ENCODE data around the gene DEFB121. TPM values are rescaled to one million over a fixed set of nuclear protein-coding genes. Genes with fewer than 3 reads are reported as not detected.
"Not testable (repeated sequence)": the region's sequence is repeated elsewhere in the genome, so short reads cannot be mapped to it uniquely, and the experiment has no call there.

Gene DEFB121
- total and polyA plus RNA-seq, 10 of the 15 experiments (the other 5 are each of a cell fraction or from before 2014, with no cell fraction given), result not detected

DNA sequence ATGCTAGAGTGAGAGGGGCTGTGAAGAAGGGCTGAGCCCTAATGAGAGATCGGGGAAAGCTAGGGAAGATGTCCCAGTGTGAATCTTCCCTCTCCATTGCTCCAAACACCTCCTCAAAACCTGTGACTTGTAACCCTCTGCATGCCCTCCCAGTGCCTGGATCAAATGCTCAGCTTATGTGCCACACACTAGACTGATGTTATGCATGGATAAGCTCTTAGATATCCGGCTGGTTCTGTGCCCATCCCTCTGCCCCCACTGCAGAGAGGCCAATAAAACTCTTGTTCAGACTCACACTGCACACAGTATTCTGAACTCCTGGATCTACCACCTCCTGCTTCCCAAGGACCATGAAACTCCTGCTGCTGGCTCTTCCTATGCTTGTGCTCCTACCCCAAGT, 37.7 kb downstream of the DEFB121 start, which contains the start of gene DEFB118:
TSS of gene DEFB118 (plus strand) at position 301 of the 400 bp plus-strand sequence. CDS start at position 351, 50 bp downstream.
- ChIA-PET POLR2A (no interaction called here), CTCF (no interaction called here), RAD21 (ENCODE audit: unreplicated experiment) (no interaction called here), SMC1A (ENCODE audit: uncharacterized antibody, unreplicated experiment) (no interaction called here)
- ATAC-seq (no peak), DNase-seq (ENCODE audit: low read depth, low spot score) (no peak), FAIRE-seq (no peak)
- Histone ChIP-seq H3K36me3 (ENCODE audit: control insufficient read depth in 2 of 2, insufficient read depth in 2 of 2, low read length in 1 of 2) (no peaks in the 10 kb centered on the region), H3K4me3 (no peak within 1 kb of the TSS), H4K20me1 (ENCODE audit: control insufficient read depth, insufficient read depth) (no peaks in the 10 kb centered on the region), H3K27ac (ENCODE audit: control insufficient read depth, insufficient read depth) (no peak within 1 kb of the TSS), H3K9ac (ENCODE audit: control insufficient read depth, insufficient read depth, low read length) (no peak within 1 kb of the TSS), H3K4me1 (ENCODE audit: control insufficient read depth, insufficient read depth, low read length) (no peaks in the 10 kb centered on the region), H2AFZ (ENCODE audit: control insufficient read depth, low read depth, low read length) (no peak within 1 kb of the TSS), H3K27me3 (replicated peaks in 1 of 2; ENCODE audit: control insufficient read depth in 2 of 2, insufficient read depth in 2 of 2, low read length in 1 of 2) (no peaks in the 10 kb centered on the region), H3K4me2 (ENCODE audit: control insufficient read depth, insufficient read depth) (no peak within 1 kb of the TSS), H3K9me3 (replicated peaks; ENCODE audit: control insufficient read depth, insufficient read depth, low read length) (no peaks in the 10 kb centered on the region), H3K79me2 (ENCODE audit: control insufficient read depth, insufficient read depth, low read length) (no peaks in the 10 kb centered on the region)
- in situ Hi-C loops (cut with MboI) (no loop called here), intact Hi-C loops (cut with micrococcal nuclease; ENCODE audit: unreplicated experiment) (no loop called here)
- BruUV-seq (replicated peaks), result no TSS peak
- WGBS (ENCODE audit: insufficient coverage, insufficient replicate concordance, low lambda C conversion rate, missing lambda C conversion rate), result 3% methylated on average over 2 of the region's 2 CpGs
- TF ChIP-seq, protein P1, sequence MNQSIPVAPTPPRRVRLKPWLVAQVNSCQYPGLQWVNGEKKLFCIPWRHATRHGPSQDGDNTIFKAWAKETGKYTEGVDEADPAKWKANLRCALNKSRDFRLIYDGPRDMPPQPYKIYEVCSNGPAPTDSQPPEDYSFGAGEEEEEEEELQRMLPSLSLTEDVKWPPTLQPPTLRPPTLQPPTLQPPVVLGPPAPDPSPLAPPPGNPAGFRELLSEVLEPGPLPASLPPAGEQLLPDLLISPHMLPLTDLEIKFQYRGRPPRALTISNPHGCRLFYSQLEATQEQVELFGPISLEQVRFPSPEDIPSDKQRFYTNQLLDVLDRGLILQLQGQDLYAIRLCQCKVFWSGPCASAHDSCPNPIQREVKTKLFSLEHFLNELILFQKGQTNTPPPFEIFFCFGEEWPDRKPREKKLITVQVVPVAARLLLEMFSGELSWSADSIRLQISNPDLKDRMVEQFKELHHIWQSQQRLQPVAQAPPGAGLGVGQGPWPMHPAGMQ (IDR thresholded peaks at IDR 0.05; ENCODE audit: borderline replicate concordance), result no peak
- no peak for TF ChIP-seq CHD2 (IDR thresholded peaks at IDR 0.05; ENCODE audit: borderline replicate concordance, low read depth, low read length)

- RAD21 ChIA-PET (ENCODE audit: unreplicated experiment); CTCF ChIA-PET; H3K36me3 ChIP-seq (ENCODE audit: control insufficient read depth in 2 of 2, insufficient read depth in 2 of 2, low read length in 1 of 2); FAIRE-seq; H3K27me3 ChIP-seq (replicated peaks in 1 of 2; ENCODE audit: control insufficient read depth in 2 of 2, insufficient read depth in 2 of 2, low read length in 1 of 2); ATAC-seq; DNase-seq (ENCODE audit: low read depth, low spot score); H3K4me3 ChIP-seq; intact Hi-C loops (cut with micrococcal nuclease; ENCODE audit: unreplicated experiment); H3K4me1 ChIP-seq (ENCODE audit: control insufficient read depth, insufficient read depth, low read length); H4K20me1 ChIP-seq (ENCODE audit: control insufficient read depth, insufficient read depth); H2AFZ ChIP-seq (ENCODE audit: control insufficient read depth, low read depth, low read length); H3K79me2 ChIP-seq (ENCODE audit: control insufficient read depth, insufficient read depth, low read length); BruUV-seq (replicated peaks); in situ Hi-C loops (cut with MboI); H3K4me2 ChIP-seq (ENCODE audit: control insufficient read depth, insufficient read depth); H3K9me3 ChIP-seq (replicated peaks; ENCODE audit: control insufficient read depth, insufficient read depth, low read length); H3K9ac ChIP-seq (ENCODE audit: control insufficient read depth, insufficient read depth, low read length); POLR2A ChIA-PET; H3K27ac ChIP-seq (ENCODE audit: control insufficient read depth, insufficient read depth); SMC1A ChIA-PET (ENCODE audit: uncharacterized antibody, unreplicated experiment): not testable (repeated sequence)
- WGBS (ENCODE audit: insufficient coverage, insufficient replicate concordance, low lambda C conversion rate, missing lambda C conversion rate), result 28% methylated on average over 5 of the region's 5 CpGs
Observed at GRCh38 chr20:31364272-31364671, 41.7 kb downstream of the DEFB121 start.

Data from GM12878 (cell line).